22Rv1 (cell line): ENCODE measurements around the gene PDPN.

Experiments
- ZFX ChIP-seq: fragments of 450-650 bp; IDR thresholded peaks from 2 replicates; pipeline ENCODE4 v1.6.1; 2017; ENCODE audit warnings: antibody characterized with exemption, borderline replicate concordance
- TF ChIP-seq, protein P1 (sequence below): fragments of 450-650 bp; IDR thresholded peaks from 2 replicates; pipeline ENCODE4 v1.5.1; 2017; ENCODE audit warnings: mild to moderate bottlenecking

DNA sequence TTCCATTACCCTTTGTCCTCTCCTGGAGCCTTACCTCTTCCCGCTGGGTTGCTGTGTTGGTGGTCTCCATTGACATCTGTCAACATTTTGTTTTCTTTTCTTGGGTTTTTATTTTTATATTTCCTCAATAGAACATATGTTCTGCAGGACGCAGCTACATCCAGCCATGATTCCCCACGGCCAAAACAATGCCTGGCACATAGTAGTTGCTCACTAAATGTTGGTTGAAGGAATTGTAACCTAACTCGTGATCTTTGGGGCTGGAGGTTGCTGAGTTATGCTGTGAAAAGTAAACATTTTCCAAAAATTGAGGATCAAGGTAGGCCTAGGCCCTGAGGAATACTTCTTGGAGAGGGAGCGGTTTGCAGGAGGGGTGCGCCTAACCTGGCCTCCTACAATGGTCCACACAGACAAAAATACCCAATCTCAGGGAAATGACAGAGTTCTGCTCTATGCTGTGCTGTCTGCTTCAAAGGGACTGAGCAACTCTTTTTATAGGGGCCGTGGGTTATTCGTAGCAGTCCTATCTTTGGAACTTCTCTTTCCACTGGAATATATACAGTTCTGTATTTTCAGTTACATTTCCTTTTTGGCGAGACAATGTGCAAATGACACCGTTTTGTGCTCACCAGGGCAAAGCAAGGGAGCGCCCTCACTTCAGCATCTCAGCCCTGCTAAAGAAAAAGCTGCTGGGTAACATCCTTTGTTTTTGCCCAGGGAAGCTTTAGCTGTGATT is 1.4 kb downstream of the PDPN start:
- TF ChIP-seq, protein P1, sequence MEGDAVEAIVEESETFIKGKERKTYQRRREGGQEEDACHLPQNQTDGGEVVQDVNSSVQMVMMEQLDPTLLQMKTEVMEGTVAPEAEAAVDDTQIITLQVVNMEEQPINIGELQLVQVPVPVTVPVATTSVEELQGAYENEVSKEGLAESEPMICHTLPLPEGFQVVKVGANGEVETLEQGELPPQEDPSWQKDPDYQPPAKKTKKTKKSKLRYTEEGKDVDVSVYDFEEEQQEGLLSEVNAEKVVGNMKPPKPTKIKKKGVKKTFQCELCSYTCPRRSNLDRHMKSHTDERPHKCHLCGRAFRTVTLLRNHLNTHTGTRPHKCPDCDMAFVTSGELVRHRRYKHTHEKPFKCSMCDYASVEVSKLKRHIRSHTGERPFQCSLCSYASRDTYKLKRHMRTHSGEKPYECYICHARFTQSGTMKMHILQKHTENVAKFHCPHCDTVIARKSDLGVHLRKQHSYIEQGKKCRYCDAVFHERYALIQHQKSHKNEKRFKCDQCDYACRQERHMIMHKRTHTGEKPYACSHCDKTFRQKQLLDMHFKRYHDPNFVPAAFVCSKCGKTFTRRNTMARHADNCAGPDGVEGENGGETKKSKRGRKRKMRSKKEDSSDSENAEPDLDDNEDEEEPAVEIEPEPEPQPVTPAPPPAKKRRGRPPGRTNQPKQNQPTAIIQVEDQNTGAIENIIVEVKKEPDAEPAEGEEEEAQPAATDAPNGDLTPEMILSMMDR = no peak
- no peak for TF ChIP-seq ZFX
